Right lung (tissue), 5 donors: ENCODE data around the gene CCDC150. TPM values are rescaled to one million over a fixed set of nuclear protein-coding genes. Genes with fewer than 3 reads are reported as not detected.
"Not testable (repeated sequence)": the region's sequence is repeated elsewhere in the genome, so short reads cannot be mapped to it uniquely, and the experiment has no call there.

Experiments
- DNase-seq, 2 donors: peaks; one replicate each; pipeline ENCODE4 v3.0.0-alpha.2; 2013
- polyA plus RNA-seq, 5 donors: library from polyadenylated mRNA; unstranded; fragments of 120-200 nt; gene quantifications; one replicate each; pipeline versions ENCODE4 v1.2.1 to v1.2.3, GENCODE V29; 2013; ENCODE audit warnings: inconsistent platforms in 1 of 5, low replicate concordance in 1 of 5; ENCODE audit not compliant: insufficient read length in 5 of 5, insufficient read depth in 1 of 5

The CCDC150 gene
- polyA plus RNA-seq, 5 donors, result 9.3 to 20.9 (median 14.5) TPM

GRCh38 chr2:196630531-196630930 is 9.0 kb upstream of the CCDC150 start:
- no peak for DNase-seq

GRCh38 chr2:196635156-196635555 is 4.4 kb upstream of the CCDC150 start:
- DNase-seq, result no peak

GRCh38 chr2:196638765-196639164 is 750 bp upstream of the CCDC150 start:
- no peak for DNase-seq

- no peak for DNase-seq
Measured at GRCh38 chr2:196640031-196640548, 575 bp downstream of the CCDC150 start.

- no peak for DNase-seq
Measured at GRCh38 chr2:196649202-196649601, 9.7 kb downstream of the CCDC150 start.

- DNase-seq, result no peak
Measured at GRCh38 chr2:196651387-196652094, 12.0 kb downstream of the CCDC150 start.

GRCh38 chr2:196652869-196653268 is 13.4 kb downstream of the CCDC150 start:
- DNase-seq, result no peak

GRCh38 chr2:196653843-196654242 is 14.3 kb downstream of the CCDC150 start:
- DNase-seq, result no peak

- no peak for DNase-seq
Measured at GRCh38 chr2:196655761-196656160, 16.2 kb downstream of the CCDC150 start.

- DNase-seq, result no peak
Measured at GRCh38 chr2:196657333-196657732, 17.8 kb downstream of the CCDC150 start.

GRCh38 chr2:196659844-196660243 is 20.3 kb downstream of the CCDC150 start:
- DNase-seq, result no peak

- DNase-seq, result no peak
Measured at GRCh38 chr2:196660244-196660643, 20.7 kb downstream of the CCDC150 start.

- no peak for DNase-seq
Measured at GRCh38 chr2:196670342-196670741, 30.8 kb downstream of the CCDC150 start.

GRCh38 chr2:196675963-196676362 is 36.4 kb downstream of the CCDC150 start:
- DNase-seq, result no peak

- DNase-seq, result no peak
Measured at GRCh38 chr2:196677404-196677803, 37.9 kb downstream of the CCDC150 start.

- DNase-seq, result no peak
Measured at GRCh38 chr2:196679368-196679767, 39.9 kb downstream of the CCDC150 start.

- no peak for DNase-seq
Measured at GRCh38 chr2:196681510-196681909, 42.0 kb downstream of the CCDC150 start.

- DNase-seq, result no peak
Measured at GRCh38 chr2:196685792-196686191, 46.3 kb downstream of the CCDC150 start.

- DNase-seq, result not testable (repeated sequence)
Measured at GRCh38 chr2:196686737-196687136, 47.2 kb downstream of the CCDC150 start.

GRCh38 chr2:196696423-196697079 is 57.0 kb downstream of the CCDC150 start:
- DNase-seq, result no peak

- no peak for DNase-seq
Measured at GRCh38 chr2:196697825-196698224, 58.3 kb downstream of the CCDC150 start.

GRCh38 chr2:196702641-196703040 is 63.1 kb downstream of the CCDC150 start:
- DNase-seq, result no peak

- no peak for DNase-seq
Measured at GRCh38 chr2:196703695-196704094, 64.2 kb downstream of the CCDC150 start.
